GM10248 (cell line): ENCODE results near the gene KCNMB1.

Experiments
- CTCF ChIA-PET: fragments of 300-600 bp; sonication (Branson Sonifier 250); formaldehyde crosslinking; extraction: SDS; loops from one replicate; lab custom pipeline; 2021; ENCODE audit warnings: antibody characterized with exemption; lab: Yijun Ruan, JAX
- POLR2A ChIA-PET: fragments of 350-650 bp; sonication (Branson Sonifier 250); formaldehyde crosslinking; extraction: SDS; loops from one replicate; lab custom pipeline; 2020; ENCODE audit warnings: antibody characterized with exemption; lab: Yijun Ruan, JAX
- DNase-seq: peaks from one replicate; pipeline ENCODE4 v3.0.0; 2012; ENCODE audit errors: extremely low spot score
- TF ChIP-seq, protein P1 (sequence below): IDR thresholded peaks from 2 replicates; pipeline ENCODE4 v1.5.1; 2012; ENCODE audit warnings: mild to moderate bottlenecking, low read depth; ENCODE audit errors: extremely low read depth, missing control alignments, control extremely low read depth

KCNMB1 gene

DNA sequence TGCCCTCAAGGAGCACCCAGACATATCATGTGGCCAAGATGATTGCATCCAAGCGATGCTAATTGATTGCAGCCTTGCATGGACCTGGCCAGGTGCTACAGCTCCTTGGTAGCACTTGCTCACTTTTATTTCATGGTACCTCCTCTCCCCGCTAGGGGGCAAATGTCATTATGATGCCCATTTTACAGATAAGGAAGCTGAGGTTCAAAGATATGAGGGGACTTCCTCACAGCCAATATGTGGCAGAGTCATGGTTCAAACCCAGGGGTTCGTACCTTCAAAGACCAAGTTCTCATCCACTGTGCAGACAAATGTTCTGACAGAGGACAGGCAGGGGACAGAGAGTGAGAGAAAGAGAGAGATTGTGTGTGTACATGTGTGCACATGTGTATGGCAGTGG, 21.9 kb upstream of the KCNMB1 start:
- CTCF ChIA-PET: interaction anchor here (0.6 to 3.0 kb wide), 28 partner anchors 8 to 227 kb away, joined by 3 to 13 read pairs (median 6); partner anchors contain the start of gene KCNMB1
- POLR2A ChIA-PET: no interaction called here
- DNase-seq: peak; percentile 40
- TF ChIP-seq, protein P1, sequence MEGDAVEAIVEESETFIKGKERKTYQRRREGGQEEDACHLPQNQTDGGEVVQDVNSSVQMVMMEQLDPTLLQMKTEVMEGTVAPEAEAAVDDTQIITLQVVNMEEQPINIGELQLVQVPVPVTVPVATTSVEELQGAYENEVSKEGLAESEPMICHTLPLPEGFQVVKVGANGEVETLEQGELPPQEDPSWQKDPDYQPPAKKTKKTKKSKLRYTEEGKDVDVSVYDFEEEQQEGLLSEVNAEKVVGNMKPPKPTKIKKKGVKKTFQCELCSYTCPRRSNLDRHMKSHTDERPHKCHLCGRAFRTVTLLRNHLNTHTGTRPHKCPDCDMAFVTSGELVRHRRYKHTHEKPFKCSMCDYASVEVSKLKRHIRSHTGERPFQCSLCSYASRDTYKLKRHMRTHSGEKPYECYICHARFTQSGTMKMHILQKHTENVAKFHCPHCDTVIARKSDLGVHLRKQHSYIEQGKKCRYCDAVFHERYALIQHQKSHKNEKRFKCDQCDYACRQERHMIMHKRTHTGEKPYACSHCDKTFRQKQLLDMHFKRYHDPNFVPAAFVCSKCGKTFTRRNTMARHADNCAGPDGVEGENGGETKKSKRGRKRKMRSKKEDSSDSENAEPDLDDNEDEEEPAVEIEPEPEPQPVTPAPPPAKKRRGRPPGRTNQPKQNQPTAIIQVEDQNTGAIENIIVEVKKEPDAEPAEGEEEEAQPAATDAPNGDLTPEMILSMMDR: peak; percentile 38

DNA sequence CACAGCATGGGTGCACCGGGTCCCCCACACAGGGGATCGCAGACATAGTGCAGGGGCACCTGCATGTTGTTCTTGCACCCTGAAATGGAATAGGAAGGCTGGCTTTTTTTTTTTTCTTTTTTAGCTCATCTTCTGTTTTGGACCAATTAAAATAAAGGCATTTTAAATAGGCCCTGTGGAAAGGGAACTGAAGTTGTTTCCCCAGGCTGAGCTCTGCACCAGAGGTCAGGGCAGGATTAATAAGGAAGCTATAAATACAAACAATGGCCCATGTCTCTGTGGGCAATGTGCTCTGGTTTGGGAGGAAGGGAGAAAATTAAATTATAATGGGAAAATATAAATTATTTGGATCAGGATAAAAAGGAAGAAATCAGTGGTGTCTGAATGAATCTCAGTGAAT, 21.2 kb upstream of the KCNMB1 start:
- DNase-seq: no peak
- TF ChIP-seq, protein P1: no peak
- ChIA-PET POLR2A (no interaction called here), CTCF (interaction anchor here (0.6 to 3.0 kb wide), 31 partner anchors 9 to 226 kb away, joined by 3 to 13 read pairs (median 6); partner anchors contain the start of gene KCNMB1)

DNA sequence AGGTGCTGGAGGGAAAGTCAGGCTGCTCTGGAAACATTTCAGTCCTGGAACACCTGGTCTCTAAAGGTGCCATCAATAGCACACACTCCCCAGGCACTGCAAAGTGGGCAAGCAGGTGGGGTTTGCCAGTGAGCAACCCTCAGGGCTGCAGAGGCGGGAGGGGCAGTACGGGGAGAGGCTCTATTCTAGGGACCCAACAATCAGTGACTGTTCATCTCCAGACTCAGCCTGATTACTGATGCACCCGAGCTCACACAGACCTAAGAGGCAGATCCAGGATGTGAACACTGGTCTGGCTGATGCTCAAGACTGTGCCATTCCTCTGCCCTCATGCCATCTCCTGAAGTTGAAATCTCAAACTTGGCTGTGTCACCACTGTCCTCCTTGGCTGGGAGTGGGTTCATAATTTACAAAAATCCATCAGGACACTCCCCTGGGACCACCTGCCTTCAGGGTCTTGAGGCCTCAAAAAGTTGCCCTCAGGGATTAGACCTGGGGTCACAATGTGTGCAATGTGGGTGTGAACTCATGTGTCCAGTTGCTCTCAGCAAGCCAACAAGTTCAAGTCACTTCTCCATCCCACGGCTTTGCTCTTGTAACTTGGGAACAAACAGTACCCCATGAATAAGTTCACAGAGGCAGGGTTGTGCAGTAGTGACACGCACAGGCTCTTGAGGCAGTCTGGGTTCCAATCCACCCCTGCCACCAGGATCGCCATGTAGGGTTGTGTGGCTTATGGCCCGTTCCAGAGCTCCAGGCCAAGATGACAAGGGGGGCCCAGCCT, 19.9 kb upstream of the KCNMB1 start:
- ChIA-PET POLR2A (no interaction called here), CTCF (interaction anchor here (0.8 to 3.0 kb wide), 6 partner anchors 12 to 191 kb away, joined by 3 to 11 read pairs (median 4); no protein-coding TSS in a partner anchor)
- TF ChIP-seq, protein P1: no peak
- no peak for DNase-seq

DNA sequence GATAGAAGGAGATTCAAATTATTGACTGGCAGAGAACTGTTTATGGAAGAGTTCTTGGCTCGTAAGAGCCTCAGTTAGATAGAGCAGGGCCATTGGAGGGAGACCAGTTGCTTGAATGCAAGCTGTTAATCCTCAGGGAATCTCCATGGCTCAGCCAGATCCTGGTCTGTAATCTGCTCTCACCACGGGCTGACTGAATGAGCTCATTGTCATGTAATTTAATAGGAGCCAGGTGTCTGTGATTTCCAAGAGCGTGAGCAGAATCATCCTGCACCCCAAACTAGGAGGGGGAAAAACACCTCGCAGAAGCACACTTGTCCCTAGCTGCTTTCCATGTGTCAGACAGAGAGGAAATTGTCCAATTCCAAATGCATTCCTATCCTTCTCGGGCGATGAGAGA, 19.1 kb upstream of the KCNMB1 start:
- ChIA-PET CTCF (interaction anchor here (0.8 to 1.7 kb wide), 9 partner anchors 13 to 202 kb away, joined by 3 to 7 read pairs (median 3); no protein-coding TSS in a partner anchor), POLR2A (no interaction called here)
- TF ChIP-seq, protein P1: no peak
- no peak for DNase-seq

DNA sequence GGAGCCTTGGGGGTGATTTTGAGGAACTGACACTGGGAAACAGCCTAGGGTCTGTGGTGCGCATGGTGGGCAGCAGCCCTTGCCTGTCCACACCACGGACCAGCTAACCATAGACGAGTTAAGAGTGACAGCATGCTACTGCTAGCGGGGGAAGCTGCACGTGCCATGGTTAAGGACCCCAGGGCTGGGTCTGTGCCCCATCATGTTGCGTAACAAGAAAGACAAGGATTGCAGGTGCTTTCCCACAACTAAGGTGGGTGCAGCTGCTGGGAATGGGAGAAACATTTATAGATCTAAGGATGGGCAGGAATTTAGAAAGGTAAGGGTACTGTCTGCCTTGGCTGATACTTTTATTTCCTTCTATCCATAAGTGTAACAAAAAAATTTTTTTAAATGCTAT, 17.9 kb upstream of the KCNMB1 start:
- no peak for DNase-seq
- TF ChIP-seq, protein P1: no peak
- CTCF ChIA-PET: interaction anchor here (1.0 to 2.0 kb wide), 9 partner anchors 14 to 189 kb away, joined by 3 to 7 read pairs (median 4); no protein-coding TSS in a partner anchor
- POLR2A ChIA-PET: no interaction called here

DNA sequence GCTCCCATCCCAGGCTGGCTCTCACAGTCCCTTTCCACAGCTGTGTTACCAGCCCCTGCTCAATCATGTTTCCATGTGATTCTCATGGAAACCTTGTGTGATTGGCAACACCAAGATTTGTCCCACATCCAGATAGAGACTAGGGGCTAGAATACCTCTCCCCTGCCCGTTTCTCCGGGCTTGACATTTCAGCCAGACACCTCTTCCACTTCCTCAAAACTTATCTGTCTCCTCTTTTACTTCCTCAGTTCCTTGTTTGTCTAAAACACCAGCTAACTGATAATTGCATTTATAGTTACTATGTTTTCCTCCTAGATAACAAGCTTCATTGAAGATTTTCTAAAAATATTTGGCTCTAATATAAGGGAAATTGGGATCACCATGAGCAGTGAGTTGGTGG, 16.6 kb upstream of the KCNMB1 start:
- TF ChIP-seq, protein P1: no peak
- DNase-seq: no peak
- ChIA-PET POLR2A (no interaction called here), CTCF (interaction anchor here (0.6 to 3.1 kb wide), 8 partner anchors 9 to 180 kb away, joined by 3 to 11 read pairs (median 4); no protein-coding TSS in a partner anchor)
